ENCODE data around the gene PTDSS2. TPM values are rescaled to one million over a fixed set of nuclear protein-coding genes. Genes with fewer than 3 reads are reported as not detected.
"Not testable (repeated sequence)": the region's sequence is repeated elsewhere in the genome, so short reads cannot be mapped to it uniquely, and the experiment has no call there.

The PTDSS2 gene
- total RNA-seq, 1 experiment from 2014 or later, result 49.5 TPM

GRCh38 chr11:468493-468892 is 18.4 kb downstream of the PTDSS2 start:
- DNase-seq (ENCODE audit: low spot score), result no peak
- no peak overlapping the region for H3K4me3 Mint-ChIP-seq
- POLR2A ChIA-PET, result no interaction called here
- TF ChIP-seq TEAD1 (CRISPR knock-in tag; IDR thresholded peaks at IDR 0.05) (no peak), ZNF512 (CRISPR knock-in tag; IDR thresholded peaks at IDR 0.05; ENCODE audit: borderline replicate concordance) (no peak)
- ATAC-seq, result no peak; the same call in 1 of the 2 replicates
- CTCF ChIA-PET, result no interaction called here
- H3K9me3 Mint-ChIP-seq, result no peaks in the 10 kb centered on the region
- peaks cover 33% of the 10 kb centered on the region for H3K4me1 Mint-ChIP-seq
- H3K36me3 Mint-ChIP-seq, result peaks cover 10% of the 10 kb centered on the region
- H3K27me3 Mint-ChIP-seq (ENCODE audit: low read depth), result no peaks in the 10 kb centered on the region
- peak overlapping the region; percentile 92 for H3K27ac Mint-ChIP-seq

- H3K36me3 Mint-ChIP-seq; DNase-seq (ENCODE audit: low spot score); H3K27me3 Mint-ChIP-seq (ENCODE audit: low read depth); H3K4me3 Mint-ChIP-seq; H3K9me3 Mint-ChIP-seq; ATAC-seq; POLR2A ChIA-PET: not testable (repeated sequence)
- CTCF ChIA-PET, result interaction anchor here (0.8 to 1.8 kb wide), 4 partner anchors 21 to 79 kb away, joined by 3 to 7 read pairs (median 4); no protein-coding TSS in a partner anchor
- Mint-ChIP-seq H3K4me1 (peaks cover 33% of the 10 kb centered on the region), H3K27ac (peak overlapping the region; percentile 91)
- TF ChIP-seq ZNF263 (CRISPR knock-in tag; IDR thresholded peaks at IDR 0.05; ENCODE audit: low read depth), result peak; percentile 33; the same call in 1 of the 2 replicates
Observed at GRCh38 chr11:469026-469683, 19.1 kb downstream of the PTDSS2 start.

GRCh38 chr11:469684-470560 is 19.8 kb downstream of the PTDSS2 start:
- Mint-ChIP-seq H3K9me3 (no peaks in the 10 kb centered on the region), H3K4me3 (no peak overlapping the region), H3K27ac (peak overlapping the region; percentile 91), H3K4me1 (peaks cover 33% of the 10 kb centered on the region), H3K36me3 (peaks cover 10% of the 10 kb centered on the region), H3K27me3 (ENCODE audit: low read depth) (no peaks in the 10 kb centered on the region)
- ChIA-PET CTCF (interaction anchor here (0.7 to 1.8 kb wide), 6 partner anchors 12 to 644 kb away, joined by 3 to 7 read pairs (median 4); no protein-coding TSS in a partner anchor), POLR2A (no interaction called here)
- TF ChIP-seq ZNF396 (CRISPR knock-in tag; IDR thresholded peaks at IDR 0.05; ENCODE audit: borderline replicate concordance) (no peak), PREB (CRISPR knock-in tag; IDR thresholded peaks at IDR 0.05; ENCODE audit: borderline replicate concordance) (no peak), ATF2 (CRISPR knock-in tag; IDR thresholded peaks at IDR 0.05; ENCODE audit: borderline replicate concordance, low read depth) (no peak), ZBTB43 (CRISPR knock-in tag; IDR thresholded peaks at IDR 0.05) (no peak), ERG (CRISPR knock-in tag; IDR thresholded peaks at IDR 0.05) (no peak), GABPB1 (CRISPR knock-in tag; IDR thresholded peaks at IDR 0.05) (0 out of 2 replicates have a peak, but pooled peaks have one; percentile 42)
- ATAC-seq, result no peak
- no peak for DNase-seq (ENCODE audit: low spot score)
